HG02943 (cell line): ENCODE results near the gene SLC16A13.
"Not testable (repeated sequence)": the region's sequence is repeated elsewhere in the genome, so short reads cannot be mapped to it uniquely, and the experiment has no call there.

Experiments used
- ATAC-seq: cut with Tn5 transposase; IDR thresholded peaks from one replicate; pipeline ENCODE4 v1.9.1; 2021; ENCODE audit warnings: mild to moderate bottlenecking, low read depth, moderate library complexity; ENCODE audit not compliant: unreplicated experiment

The SLC16A13 gene

GRCh38 chr17:7026471-7027115, 9.2 kb upstream of the SLC16A13 start:
- no peak for ATAC-seq

- ATAC-seq, result no peak
These were observed 8.5 kb upstream of the SLC16A13 start for GRCh38 chr17:7027335-7027734.

DNA sequence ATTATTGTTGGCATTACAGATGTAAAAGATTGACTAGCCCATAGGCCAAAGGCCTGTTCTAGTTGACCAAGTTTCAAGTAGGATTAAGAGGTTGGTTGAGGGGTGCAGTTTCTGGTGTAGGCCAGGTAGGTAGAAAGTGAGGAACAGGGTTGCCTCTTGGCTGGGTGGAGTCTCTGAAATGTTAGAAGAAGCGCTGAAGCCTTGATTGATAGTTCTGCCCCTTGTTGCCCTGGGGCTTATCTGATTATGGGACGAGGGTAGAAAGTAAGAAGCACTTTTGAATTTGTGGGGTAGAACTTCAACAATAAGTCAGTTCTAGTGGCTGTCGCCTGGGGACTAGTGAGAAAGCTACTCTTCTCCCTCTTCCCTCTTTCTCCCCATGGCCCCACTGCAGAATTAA, 6.7 kb upstream of the SLC16A13 start:
- no peak for ATAC-seq

GRCh38 chr17:7029659-7030058, 6.2 kb upstream of the SLC16A13 start:
- ATAC-seq, result no peak

DNA sequence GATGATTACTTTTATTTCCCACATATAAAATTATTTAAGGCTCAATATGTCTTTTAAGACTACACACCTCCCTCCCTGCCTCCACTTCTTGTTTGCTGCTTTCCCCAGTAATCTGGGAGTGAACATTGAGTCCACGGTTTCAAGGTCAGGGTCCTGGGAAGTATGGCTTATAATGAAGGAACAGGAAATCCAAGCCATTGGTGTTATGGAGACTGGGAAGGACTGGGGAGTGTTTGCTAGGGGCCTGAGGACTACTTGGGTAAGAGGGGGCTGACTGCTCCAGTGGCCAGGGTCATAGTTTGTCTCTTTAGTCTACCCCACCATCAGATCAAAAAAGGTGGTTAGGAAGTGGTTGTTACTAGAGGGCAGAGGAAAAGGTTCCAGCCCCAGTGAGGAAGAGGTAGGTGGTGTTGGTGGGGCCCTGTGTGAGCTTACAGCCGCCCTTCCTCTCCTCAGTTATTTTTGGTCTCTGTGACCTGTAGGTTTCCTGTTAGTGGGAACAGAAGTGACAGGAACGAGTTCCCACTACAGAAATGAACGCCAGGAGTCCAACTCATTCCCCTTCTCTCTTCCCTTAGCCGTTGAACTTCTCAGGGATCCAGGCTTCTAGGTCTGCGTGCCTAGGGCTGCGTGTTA, 742 bp upstream of the SLC16A13 start:
- ATAC-seq, result no peak

DNA sequence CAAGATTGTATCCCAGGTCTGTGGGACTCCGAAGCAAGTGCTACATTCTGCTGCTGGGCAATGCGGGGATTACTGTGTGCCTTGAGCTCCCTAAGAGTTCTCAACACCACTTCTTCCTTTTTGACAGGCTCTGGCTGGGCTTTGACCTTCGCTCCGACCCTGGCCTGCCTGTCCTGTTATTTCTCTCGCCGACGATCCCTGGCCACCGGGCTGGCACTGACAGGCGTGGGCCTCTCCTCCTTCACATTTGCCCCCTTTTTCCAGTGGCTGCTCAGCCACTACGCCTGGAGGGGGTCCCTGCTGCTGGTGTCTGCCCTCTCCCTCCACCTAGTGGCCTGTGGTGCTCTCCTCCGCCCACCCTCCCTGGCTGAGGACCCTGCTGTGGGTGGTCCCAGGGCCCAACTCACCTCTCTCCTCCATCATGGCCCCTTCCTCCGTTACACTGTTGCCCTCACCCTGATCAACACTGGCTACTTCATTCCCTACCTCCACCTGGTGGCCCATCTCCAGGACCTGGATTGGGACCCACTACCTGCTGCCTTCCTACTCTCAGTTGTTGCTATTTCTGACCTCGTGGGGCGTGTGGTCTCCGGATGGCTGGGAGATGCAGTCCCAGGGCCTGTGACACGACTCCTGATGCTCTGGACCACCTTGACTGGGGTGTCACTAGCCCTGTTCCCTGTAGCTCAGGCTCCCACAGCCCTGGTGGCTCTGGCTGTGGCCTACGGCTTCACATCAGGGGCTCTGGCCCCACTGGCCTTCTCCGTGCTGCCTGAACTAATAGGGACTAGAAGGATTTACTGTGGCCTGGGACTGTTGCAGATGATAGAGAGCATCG, 2.4 kb downstream of the SLC16A13 start:
- no peak for ATAC-seq

DNA sequence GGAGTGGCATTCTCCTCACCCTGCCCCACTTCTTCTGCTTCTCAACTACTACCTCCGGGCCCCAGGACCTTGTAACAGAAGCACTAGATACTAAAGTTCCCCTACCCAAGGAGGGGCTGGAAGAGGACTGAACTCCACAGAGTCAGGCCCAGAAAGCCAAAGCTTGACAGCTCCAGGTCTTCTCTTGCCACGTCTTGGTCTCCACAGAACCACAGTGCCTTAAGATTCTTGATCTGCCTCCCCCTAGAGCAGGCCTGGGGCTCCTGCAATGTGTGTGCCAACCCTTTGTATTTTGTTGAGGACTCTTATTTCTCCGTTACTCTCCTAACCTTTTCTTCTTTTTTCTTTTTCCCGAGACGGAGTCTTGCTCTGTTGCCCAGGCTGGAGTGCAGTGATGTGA, 4.0 kb downstream of the SLC16A13 start:
- ATAC-seq, result no peak

GRCh38 chr17:7041607-7042500, 6.0 kb downstream of the SLC16A13 start:
- ATAC-seq, result no peak

DNA sequence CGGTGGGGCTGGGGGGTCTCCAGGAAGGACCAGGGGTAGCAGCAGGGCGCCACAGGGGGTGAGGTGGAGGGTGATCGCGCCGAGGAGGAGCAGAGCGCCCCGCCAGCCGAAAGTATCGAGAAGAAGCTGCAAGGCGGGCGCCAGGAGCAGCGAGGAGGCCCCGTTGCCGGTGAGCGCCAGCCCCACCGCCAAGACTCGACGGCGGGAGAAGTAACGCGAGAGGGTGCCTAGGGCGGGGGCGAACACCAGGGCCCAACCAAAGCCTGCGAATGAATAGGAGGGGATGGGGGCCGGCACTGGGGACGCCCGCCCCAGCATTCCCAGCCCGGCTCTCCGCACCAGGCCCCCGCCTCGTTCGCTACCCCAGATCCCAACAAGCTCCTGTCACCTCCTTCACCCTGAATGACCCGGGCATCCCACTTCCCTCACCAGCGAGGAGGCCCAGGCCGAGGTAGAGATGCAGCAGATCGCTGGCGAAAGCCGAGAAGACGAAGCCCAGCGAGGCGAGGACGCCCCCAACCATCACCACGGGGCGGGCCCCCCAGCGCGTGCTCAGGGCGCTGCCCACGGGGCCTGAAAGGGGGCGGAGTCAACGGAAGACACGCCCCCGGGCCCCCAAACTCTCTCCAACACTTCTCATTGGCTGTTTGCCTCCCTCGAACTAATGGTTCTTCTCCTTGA, 6.8 kb downstream of the SLC16A13 start:
- ATAC-seq, result no peak

DNA sequence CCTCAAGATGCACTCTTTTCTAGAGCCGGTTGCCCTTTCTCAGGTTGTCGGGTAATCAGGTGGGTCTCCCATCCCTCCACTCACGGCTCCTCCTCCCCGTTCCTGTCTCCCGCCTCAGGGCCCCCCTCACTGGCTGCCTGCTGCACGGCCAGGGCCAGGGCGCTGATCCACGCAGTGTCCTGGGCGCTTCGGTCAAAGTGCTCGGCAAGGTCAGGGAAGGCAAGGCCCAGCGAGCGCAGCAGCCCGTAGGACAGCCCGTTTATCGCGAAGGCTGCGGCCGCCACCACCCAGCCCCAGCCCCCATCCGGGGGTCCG, 7.3 kb downstream of the SLC16A13 start:
- ATAC-seq, result no peak

DNA sequence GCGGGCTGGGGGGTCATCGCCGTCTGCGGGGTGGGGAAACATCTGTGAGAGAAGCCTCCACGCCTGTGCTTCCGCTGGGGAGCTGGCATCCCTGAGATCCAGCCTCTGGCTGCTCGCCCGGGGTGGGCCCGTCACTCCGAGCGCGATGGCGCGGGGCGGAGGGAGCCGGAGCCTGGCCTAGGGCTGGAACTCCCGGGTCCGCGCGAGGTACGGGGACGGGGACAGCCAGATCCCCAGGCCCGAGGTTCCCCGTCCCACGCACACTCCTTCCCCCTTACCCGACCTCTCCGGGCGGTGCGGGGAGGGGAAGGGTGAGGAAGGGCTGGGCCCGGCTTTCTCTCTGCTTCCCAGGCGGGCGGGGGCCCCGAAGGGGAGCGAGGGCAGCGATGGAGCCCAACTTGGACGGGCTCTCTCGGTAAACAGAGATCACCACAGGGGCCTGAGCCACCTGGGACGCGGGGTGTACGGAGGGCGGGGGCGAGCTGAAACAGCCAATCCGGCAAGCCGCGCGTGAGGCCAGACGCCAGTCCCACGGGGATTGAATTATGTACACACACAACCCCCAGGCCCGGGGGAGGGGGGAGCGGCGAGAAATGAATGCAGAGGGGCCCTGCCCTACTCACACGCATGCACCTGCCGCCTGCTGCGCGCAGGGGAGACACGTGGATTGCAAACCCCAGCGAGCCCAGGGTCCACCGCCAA, 7.8 kb downstream of the SLC16A13 start, which contains the start of gene SLC16A11:
Gene SLC16A11, minus strand, starts transcription at position 596 of the 702 bp plus-strand sequence. Its CDS starts 579 bp downstream, at position 17.
- ATAC-seq, result no peak

DNA sequence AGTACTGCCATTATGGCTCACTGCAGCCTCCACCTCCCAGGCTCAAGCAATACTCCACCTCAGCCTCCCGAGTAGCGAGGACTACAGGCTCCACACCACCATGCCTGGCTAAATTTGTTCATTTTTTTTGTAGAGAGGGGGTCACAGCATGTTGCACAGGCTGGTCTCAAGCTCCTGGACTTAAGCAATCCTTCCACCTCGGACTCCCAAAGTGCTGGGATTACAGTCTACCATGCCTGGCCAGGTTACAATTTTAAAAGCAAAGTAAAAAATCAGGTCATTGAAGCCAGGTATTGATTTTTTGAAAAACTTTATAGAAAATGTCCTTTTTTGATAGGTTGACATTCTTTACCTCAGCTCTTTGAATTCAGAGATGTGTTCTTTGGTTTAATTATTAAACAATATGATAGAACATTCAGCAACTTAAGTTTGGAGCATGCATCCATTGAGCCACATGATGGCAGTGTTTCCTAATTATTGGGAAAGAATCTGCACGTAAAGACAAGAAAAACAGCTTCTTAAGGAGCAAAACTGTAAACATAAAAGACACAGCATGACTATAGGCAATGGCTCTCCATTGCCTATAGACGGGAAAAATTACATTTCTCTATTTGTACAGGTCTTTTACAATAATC, 9.8 kb downstream of the SLC16A13 start:
- ATAC-seq, result no peak

DNA sequence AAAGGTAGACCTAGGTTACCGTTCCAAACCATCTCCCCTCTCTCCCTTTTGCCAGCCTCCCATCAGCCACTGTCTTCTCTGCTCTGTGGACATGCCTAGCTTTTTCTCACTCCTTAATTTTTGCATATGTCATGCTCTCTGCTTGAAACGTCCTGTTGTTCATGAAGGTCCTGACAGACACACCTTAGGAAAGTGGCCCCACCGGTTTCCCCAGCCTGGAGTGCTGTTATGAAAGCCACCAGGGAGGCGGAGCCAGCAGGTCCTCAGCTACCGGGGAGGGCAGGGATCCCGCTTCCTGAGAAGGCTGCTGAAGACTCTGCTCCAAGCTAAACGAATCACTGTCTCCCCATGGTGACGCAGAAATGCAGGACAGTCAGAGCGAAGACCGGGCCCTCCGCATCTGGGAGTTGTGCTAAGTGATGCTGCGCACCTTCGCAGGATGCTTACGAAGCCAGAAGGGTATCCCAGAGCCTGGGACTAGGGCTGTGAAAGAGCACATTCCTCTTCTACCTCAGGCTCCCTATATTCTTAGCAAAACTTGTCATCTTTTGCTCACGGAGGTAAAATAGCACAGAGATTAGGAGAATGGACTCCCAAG, 10.4 kb downstream of the SLC16A13 start:
- no peak for ATAC-seq

DNA sequence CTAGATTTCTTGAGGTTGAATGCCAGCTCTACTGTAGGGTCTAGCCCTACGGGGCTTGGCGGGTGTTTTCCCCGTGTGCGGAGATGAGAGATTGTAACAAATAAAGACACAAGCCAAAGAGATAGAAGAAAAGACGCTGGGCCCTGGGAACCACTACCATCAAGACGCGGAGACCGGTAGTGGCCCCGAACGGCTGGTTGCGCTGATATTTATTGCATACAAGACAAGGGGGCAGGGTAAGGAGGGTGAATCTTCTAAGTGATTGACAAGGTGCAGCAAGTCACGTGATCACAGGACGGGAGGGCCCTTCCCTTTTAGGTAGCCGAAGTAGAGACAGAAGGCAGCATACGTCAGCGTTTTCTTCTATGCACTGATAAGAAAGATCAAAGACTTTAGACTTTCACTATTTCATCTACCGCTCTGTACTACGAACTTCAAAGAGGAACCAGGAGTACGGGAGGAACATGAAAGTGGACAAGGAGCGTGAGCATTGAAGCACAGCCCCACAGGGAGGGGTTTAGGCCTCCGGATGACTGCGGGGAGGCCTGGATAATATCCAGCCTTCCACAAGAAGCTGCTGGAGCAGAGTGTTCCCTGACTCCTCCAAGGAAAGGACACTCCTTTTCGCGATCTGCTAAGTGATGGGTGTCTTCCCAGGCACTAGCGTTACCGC, 11.0 kb downstream of the SLC16A13 start:
- ATAC-seq, result not testable (repeated sequence)

GRCh38 chr17:7047566-7047965, 11.8 kb downstream of the SLC16A13 start:
- ATAC-seq, result no peak

DNA sequence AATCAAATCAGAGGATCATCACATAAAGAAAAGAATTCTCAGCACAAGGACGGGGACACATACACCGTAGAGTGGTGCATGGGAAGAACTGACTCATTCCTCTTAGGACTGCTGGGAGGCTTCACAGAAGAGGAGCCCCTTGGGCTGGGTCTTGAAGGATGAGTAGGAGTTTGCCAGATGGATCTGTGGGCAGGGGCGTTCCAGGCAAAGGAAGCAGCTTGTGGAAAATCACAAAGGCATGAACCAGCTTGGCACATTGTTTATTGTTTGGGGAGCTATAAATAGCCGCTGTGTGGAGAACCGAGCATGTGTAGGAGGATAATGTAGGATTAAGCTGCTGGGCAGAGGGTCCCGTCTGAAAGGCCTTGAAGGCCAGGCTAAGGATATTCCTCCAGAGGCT, 13.2 kb downstream of the SLC16A13 start:
- no peak for ATAC-seq

- ATAC-seq, result not testable (repeated sequence)
These were observed 14.8 kb downstream of the SLC16A13 start for GRCh38 chr17:7050583-7050982.

DNA sequence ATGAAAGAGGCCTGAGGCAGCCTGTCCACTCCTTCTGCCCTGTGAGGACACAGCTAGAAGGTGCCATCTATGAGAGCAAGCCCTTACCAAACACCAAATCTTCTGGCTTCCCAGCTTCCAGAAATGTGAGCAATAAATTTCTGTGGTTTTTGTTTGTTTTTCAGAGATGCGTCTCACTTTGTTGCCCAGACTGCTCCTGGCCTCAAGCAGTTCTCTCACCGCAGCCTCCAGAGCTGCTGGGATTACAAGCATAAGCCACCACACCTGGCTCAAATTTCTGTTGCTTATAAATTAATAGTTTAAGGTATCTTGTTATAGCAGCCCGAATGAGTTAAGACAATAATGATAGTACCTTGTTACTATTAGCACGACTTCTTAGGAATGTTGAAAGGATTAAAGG, 20.6 kb downstream of the SLC16A13 start:
- ATAC-seq, result no peak
